GM21526 (cell line): ENCODE measurements around the gene MYLK2.

ENCODE experiments used
- ATAC-seq: cut with Tn5 transposase; IDR thresholded peaks from one replicate; pipeline ENCODE4 v1.9.1; 2021; ENCODE audit warnings: moderate library complexity; ENCODE audit not compliant: unreplicated experiment, low FRiP score

MYLK2 gene

DNA sequence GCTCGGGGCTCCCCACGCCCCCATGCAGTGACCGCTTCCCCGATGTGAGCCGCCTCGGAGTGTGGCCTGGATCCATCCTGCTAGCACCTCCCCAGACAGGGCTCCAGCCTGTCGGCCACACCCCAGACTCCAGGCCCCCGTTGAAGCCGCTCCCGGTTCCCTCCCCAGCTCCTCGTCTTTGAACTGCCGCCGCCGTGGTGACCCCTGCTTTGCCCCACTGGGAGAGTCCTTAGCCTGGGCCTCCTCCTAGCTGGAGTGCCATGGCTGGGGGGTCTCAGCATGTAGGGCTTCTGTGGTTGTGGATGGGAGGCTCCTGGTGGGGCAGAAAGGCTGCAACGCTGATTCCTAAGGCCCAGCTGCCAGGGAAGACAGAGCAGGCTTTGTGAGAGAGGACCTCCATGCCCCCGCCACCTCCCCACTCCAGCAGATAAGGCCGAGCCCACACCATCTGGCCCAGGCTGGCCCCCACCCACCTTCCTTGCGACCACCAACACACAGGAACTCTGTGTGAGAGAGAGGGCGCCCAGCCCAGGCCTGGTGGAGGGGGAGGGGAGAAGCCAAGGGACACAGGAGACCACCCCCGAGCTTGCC lies 14.9 kb downstream of the MYLK2 start:
- ATAC-seq: no peak

DNA sequence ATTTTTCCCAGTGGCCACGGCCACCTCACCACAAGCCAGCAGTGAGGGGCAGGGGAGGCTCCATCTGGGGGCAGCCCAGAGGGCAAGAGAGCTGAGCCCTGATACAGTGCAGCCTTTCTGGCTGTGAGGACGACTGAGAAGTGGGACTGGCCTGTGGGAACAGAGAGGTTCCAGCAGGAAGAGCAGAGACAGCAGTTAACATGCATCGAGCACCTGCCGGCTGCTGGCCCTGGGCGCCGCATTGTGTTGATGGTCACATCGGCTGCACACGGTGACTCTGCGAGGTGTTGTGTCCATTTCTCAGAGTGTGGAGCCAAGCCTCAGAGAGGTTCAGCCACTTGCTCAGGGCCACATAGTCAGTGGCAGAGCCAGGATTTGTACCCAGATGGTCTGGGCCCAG lies 16.4 kb downstream of the MYLK2 start:
- no peak for ATAC-seq

DNA sequence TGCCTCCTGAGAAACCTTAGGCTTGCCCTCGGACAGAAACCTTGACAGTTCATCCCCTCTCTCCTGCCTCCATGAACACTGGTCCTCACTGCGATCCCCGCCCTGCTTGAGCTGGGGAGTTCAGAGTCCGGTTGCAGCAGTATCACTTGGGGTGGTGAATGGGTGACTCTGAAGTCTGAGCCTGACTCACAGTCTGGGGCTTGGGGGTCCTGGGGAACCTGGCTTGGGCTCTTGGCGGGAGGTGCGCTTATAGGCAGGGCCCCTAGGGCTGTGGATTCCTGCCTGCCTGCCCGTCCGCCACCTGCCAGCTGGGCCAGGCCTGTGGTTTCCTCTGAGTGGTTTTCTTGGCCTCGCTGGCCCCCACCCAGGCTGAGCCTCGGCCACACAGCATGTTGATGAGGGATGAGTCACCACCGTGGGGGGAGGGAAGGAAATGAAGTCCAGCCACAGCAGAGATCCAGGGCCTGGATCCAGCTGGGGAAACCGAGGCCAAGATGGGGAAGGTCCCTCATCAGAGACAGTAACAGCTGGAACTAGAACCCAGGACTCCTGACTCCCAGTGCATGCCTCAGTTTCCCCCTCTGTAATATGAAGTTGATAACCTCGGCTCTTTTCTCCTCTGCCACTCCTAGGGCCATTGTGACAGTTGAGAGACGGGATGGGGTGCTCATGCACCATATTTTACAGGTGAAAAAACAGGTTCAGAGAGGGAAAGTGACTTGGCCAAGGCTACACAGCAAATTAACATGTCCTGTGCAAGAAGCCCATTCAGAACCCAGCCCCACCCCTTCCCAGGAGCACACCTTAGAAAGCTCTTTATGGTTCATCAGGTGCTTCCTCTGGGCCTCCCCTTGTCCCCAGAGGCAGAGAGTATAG lies 17.1 kb downstream of the MYLK2 start:
- no peak for ATAC-seq

DNA sequence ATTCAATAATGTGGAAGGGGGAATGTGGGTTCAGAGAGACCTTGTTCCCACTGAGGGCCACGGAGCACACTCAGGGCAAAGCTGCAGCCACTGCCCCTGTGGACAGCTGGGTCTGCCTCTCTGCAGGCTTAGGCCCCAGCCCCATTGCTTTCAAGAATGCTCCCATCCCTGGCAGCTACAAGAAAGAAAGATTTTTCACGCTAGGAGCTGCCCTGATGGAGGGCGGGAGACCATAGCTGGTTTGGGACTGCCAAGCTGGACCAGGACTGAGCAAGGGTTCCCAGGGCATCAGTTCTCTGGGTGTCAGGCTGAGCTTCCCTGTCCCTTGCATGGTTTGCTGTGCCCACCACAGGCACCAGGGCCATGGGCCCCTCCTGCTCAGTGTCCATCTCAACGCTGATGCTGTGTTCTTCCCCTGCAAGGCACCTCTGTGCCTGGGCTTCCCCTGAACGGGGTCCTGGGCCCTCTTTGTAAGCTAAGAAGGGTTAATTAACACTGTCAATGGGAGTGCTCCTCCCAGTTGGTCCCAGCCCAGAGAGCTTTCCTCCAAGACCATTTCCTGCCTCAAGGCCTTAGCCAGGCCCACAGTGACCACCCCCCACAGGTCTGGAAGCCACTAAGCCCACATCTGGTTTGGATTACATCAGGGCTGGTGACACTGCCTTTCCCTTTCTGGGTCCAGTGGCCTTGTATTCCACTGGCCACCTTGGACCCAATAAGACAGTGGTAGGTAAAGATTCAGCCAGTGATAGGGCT lies 17.9 kb downstream of the MYLK2 start:
- no peak for ATAC-seq

DNA sequence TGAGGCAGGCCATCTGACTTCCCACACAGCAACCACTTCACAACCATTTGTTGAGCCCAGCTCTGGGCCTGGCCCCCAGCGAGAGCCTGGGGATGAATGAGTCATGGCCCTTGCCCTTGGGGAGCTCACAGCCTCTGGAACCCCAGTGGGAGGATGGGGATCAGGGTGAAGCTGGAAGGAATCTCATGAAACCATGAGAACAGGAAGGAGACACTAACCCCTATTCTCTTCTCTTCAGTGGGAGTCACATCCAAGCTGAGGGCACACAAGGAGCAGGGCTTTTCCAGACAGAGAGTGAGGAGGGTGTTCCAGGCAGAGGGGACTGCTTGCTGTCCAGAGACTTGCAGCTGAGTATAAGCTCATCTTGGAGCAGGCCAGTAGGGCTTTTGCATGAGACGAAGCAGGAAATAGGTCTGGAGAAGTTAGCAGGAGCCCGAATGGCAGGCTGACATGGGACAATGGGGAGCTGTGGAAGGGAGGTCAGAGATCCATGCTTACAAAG lies 18.8 kb downstream of the MYLK2 start:
- no peak for ATAC-seq

DNA sequence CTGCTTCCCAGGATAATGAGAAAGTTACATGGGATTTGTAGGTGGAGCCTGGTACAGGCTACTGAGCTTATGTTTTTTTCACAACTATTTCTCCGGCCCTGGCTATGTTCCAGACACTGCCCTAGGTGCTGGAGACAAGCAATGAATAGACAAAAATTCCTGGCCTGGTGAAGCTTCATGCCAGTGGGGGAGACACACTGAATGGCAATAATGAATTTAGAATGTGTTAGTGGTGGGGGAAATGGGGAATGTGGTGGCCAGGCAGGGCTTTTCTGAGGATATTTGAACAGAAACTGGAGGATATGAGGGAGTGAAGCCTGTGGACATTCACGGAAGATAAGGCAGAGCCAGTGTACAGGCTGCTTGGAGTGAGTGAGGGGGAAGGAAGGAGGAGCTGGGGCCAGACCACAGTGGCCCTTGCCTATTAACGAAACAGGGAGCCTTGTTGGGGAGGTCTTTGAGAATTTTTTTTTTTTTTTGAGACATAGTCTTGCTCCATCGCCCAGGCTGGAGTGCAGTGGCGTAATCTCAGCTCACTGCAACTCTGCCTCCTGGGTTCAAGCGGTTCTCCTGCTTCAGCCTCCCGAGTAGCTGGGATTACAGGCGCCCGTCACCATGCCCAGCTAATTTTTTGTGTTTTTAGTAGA lies 19.6 kb downstream of the MYLK2 start:
- ATAC-seq: no peak

DNA sequence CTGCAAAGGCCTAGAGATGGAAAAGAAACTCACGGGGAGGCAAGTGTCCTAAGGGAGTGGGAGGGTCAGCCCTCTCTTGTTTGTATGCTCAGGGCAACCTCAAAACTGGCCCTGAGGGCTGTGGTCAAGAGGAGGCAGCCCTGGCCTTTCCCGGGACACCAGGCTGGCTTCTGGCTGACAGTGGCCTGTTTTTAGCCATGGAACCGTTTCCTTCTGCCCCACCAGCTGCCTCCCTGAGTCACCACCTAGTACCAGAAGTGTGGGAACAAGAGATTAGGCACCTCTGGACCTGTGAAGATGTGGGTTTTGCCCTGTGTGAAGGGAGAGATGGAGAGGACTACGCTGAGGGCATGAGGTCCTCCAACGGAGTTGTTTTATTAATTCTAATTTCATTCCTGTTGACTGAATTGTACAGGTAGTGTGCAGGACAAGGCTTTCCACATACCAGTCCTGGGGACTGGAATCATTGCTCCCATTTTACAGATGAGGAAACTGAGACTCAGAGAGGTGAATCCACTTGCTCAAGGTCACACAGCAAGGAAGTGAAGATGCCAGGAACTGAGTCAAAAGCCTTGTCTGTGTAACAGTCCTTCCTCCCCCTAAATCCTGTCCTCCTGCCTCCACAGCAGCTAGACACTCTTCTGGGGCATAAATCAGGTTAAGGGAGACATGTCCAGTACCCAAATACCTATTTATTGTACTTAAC lies 20.8 kb downstream of the MYLK2 start:
- no peak for ATAC-seq

DNA sequence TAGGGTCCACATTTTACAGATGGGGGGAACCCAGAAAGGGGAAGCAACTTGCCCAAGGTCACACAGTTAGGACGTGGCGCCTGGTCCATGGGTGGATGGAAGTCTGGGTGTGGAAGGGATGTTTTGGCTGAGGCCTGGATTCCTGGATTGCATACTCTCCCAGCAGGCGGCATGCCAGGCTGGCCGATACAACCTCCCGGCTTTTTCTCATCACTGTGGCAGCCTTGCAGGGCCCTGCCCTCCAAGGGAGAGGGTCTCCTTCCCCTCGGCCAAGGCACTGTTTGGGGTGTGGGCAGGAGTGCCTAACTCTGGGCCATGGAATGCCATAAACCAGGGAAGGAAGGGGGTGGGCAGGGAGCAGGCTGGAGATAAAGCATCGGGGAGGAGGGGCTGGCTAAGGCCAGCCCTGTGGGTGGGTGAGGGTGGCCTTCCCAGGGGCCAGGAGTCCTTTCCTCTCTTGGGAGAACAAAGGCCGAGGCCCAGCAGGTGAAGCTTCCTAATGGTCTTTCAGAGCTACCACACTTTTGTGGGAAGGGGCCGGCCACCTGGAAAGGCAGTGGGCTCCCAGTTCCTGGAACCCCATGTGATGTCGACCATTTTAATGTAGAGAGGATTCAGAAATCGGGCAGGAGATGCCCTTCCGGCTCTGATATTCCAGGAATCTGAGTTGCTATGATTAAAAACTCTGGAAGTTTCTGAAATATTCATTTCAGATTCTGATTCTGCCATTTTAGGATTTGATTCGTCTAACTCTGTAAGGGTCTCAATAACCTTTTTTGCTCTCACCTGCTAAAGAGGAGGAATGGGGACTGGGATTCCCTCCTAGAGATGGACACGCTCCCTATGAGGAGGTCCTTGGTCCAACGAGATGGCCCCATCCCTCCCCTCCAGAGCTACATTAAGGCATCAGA lies 22.0 kb downstream of the MYLK2 start:
- no peak for ATAC-seq

DNA sequence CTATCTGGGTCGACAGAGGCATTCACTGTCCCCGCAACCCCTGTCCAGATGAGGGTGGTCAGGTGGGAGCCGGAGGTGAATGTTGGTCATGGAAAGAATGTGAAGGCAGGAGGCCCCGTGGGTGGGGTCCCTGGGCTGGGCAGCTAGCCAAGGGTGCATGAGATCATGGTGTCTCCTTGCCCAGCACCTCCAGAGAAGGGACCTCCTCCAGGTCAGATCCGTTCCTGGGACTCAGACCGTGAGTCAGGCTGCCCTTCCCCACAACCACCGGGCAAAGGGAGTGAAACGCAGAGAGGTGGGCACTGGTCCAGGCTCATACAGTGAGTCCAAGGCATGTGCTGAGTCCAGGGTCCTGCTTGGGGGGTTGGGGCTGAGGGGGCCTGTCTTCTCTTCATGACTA lies 22.8 kb downstream of the MYLK2 start:
- ATAC-seq: no peak

DNA sequence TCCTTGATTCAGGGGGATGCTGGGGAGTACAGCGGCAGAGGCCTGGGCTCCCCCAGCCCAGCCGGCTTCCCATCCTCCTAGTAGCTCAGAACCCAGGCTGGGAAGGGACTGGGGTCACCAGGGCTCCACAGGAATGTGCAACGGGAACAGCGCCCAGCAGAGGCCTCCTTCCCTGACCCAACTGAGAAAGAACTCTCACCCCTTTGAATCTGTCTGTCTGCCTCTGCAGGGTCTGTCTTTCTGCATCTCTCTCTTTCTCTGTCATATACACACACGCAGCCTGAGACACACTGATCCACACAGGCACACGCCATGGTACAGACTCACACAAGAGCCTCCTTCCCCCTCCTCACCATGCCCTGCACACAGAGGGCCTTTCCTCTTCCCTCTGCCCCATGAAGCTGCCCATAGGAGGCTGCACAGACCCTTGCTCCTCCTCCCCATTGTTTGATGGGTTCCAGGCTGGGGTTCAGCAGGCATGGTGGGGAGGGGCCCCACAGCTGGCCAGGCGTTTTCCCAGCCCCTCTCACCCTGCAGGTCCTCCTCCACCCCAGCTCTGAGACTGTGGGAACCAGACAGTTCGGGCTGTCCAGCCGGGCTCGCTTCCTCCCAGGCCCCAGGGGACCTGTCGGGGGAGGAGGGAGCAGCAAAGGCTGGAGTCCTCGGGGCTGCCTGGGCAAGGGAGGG lies 23.5 kb downstream of the MYLK2 start:
- no peak for ATAC-seq

DNA sequence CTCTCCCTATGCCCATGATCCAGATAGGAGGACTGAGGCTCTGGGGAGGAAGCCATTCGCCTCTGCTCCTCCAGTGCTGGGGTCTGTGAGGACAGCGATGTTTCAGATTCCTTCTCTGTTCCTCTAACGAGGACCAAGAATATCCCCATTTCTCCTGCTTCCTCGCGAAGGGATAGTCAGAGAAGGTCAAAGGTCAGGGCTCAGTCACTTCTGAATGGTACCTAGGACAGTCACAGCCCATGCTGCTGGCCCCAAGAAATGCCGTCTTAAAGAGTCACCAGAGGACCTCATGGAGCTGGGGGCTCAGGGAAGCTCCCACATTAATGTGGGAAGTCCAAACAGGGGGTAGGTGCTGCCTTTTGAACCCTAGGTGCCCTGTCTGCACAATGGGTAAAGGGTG lies 24.1 kb downstream of the MYLK2 start:
- ATAC-seq: no peak

DNA sequence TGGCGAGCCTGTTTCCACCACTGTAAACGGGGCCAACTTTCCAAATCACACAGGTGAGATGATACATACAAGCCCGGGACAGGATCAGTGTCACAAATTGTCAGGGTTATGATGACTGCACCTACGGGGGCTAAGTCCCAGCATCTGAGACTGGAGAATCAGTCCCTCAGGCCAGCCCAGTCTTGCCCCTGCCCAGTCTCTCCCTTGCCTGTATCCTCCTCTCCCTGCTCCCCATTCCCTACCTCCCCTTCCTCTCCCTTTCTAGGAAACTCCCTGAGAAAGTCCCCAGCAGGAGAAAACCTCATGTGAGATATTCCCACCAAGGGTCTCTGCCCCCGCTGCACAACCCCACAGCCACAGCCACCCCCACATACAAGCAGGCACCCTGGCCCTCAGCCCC lies 24.7 kb downstream of the MYLK2 start:
- ATAC-seq: no peak

DNA sequence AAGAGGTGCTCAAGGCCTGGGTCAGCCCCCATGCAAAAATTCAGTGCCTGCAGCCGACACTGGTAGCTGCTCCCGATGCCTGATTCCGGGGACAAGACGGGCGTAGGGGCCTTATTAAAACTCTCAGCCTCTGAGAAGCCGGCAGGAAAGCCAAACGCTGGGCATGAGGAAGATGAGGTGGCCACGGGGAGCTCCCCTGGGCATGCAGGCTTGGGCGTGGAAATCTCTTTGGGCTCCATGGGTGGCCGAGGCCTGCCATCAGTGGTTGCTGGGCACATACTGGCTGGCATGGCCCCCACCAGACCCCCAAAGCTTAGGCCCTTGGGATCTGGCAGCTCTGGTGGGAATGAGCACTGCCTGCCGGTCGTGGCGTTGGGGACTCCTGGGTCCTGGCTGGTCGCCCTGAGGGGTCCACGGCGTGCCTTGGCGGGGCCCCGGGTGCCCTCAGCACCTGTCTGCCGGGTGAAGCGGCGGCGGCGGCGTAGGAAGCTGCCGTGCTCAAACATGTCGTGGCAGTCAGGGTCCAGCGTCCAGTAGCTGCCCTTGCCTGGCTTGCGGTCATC lies 25.7 kb downstream of the MYLK2 start:
- no peak for ATAC-seq

DNA sequence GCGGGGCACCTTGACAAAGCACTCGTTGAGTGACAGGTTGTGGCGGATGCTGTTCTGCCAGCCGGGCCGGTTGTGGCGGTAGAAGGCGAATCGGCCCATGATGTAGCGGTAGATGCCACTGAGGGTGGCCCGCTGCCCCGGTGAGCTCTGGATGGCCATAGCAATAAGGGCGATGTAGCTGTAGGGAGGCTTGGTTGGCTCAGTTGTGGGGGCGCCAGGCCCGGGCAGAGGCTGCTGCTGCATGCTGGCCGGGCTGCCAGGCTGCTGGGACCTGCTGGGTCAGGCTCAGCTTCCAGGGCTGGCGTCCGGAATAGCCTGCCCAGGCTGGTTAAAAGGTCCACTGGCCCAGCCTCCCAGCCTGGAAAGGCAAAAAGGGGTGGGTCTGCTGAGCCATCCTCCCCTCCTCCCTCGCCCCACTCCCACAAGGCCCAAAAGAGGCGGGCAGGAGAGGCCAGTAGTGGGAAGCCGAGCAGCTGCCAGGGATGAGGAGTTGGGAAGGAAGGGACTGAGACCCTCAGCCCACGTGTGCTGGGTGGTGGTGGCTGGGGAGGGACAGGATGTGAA lies 26.2 kb downstream of the MYLK2 start, which contains the start of gene FOXS1:
Gene FOXS1 (minus strand): TSS at position 305 of the 564 bp plus-strand sequence. CDS start 62 bp downstream, at position 243.
- no peak for ATAC-seq

DNA sequence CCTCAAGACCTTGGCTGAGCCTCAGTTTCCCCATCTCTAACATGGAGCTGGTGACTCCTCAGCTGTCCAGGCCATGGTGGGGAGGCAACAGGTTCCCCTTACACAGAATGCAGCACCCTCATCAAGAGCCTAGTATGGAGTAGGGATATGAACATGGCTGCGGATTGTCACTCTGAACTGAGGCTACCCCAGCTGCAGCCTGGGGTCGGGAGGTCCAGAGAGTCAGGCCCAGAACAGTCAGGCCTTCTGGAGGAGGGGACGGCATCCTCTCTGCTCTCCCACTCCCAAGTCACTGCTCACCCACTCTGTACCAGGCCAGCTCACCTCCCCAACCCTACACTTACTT lies 27.6 kb downstream of the MYLK2 start:
- ATAC-seq: no peak

DNA sequence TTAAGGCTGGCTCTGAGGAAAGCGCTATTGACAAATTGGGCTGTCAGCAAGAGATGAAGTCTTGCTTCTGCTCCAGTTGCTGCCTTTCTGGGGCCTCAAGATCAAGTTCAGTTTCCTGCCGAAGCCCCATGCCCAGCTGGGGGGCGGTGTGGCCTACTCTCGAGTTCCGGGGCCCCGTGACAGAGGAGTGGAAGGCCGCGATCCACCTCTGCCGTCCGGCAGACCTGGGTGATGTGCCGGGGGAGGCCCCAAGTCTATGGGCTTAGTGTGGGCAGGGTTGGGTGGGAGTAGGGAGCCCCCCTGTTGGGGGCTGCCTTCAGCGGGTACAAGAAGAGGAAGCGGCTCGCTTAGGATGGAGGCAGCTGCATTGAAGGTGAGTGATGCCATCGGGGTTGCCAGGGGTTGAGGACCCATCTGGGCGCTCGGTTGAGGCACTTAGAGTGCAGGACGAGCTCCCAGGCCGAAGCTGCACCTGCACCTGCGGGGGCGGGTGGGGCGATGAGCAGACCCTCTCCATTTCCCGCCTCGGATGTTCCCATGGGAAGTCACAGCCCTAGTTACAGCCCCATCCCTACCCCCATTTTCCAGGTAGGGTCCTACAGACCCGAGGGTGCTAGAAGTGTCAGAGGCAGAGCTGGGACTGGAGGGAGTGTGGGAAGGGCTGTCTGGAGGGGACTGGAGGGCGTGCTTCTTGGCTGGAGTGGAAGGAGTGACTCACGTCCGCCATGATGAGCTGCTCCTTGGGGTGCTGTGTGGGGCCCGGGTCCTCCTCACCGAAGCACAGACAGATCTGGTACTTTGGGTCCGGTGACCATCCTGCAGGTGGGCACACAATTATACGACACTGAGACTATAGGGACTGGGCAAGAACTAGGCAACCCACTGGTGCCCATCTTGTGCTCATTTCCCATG lies 29.2 kb downstream of the MYLK2 start:
- no peak for ATAC-seq
